GM12891 (cell line): Measurements from ENCODE around the gene KLHL13.
"Not testable (repeated sequence)": the region's sequence is repeated elsewhere in the genome, so short reads cannot be mapped to it uniquely, and the experiment has no call there.

Experiments
- DNase-seq: peaks from one replicate; pipeline ENCODE4 v3.0.0; 2011; ENCODE audit warnings: low spot score; ENCODE audit not compliant: insufficient read length
- FAIRE-seq: peaks from 2 replicates; lab custom pipeline; 2011; peaks lifted over from hg19 to GRCh38; lab: Jason Lieb, UNC
- PAX5 ChIP-seq: IDR thresholded peaks from 2 replicates; pipeline ENCODE4 v1.6.1; 2011; ENCODE audit warnings: low read length, moderate library complexity, mild to moderate bottlenecking; ENCODE audit not compliant: insufficient read depth, severe bottlenecking
- POLR2A ChIP-seq: IDR thresholded peaks from 2 replicates; pipeline ENCODE4 v1.6.1; 2011; ENCODE audit warnings: low read depth, low read length, control low read depth
- POLR2AphosphoS5 ChIP-seq: IDR thresholded peaks from 2 replicates; pipeline ENCODE4 v1.6.1; 2011; ENCODE audit warnings: low read depth, low read length, control low read depth
- POU2F2 ChIP-seq: IDR thresholded peaks from 2 replicates; pipeline ENCODE4 v1.6.1; 2011; ENCODE audit warnings: low read depth, mild to moderate bottlenecking, control low read depth, low read length, moderate library complexity
- SPI1 ChIP-seq: IDR thresholded peaks from 2 replicates; pipeline ENCODE4 v1.6.1; 2011; ENCODE audit warnings: low read depth, low read length, control low read depth
- TAF1 ChIP-seq: IDR thresholded peaks from 2 replicates; pipeline ENCODE4 v1.6.1; 2011; ENCODE audit warnings: low read depth, low read length, control low read depth

Gene KLHL13

GRCh38 chrX:118128724-118129123 lies 12.1 kb upstream of the KLHL13 start:
- FAIRE-seq (no peak), DNase-seq (no peak)
- TF ChIP-seq PAX5 (no peak), POLR2AphosphoS5 (no peak), POU2F2 (no peak), TAF1 (no peak), POLR2A (no peak), SPI1 (no peak)

GRCh38 chrX:118126286-118126685 lies 9.7 kb upstream of the KLHL13 start:
- no peak for FAIRE-seq
- no peak for DNase-seq
- TF ChIP-seq SPI1 (no peak), POLR2A (no peak), POU2F2 (no peak), PAX5 (no peak), TAF1 (no peak), POLR2AphosphoS5 (no peak)

- not testable (repeated sequence) for DNase-seq, FAIRE-seq
These were observed 7.6 kb upstream of the KLHL13 start for GRCh38 chrX:118124243-118124642.

GRCh38 chrX:118117741-118118140 lies 1.1 kb upstream of the KLHL13 start:
- TF ChIP-seq POU2F2, result no peak
- TF ChIP-seq POLR2AphosphoS5, result no peak
- no peak for TF ChIP-seq POLR2A
- TF ChIP-seq TAF1, result no peak
- TF ChIP-seq SPI1, result no peak
- FAIRE-seq (no peak), DNase-seq (no peak)

- DNase-seq, result peak; percentile 22
- peak; percentile 82 for FAIRE-seq
These were observed 477 bp downstream of the KLHL13 start for GRCh38 chrX:118115953-118116712.

GRCh38 chrX:118114971-118115370 lies 1.6 kb downstream of the KLHL13 start:
- DNase-seq, result no peak
- FAIRE-seq, result no peak
- no peak for TF ChIP-seq POU2F2
- no peak for TF ChIP-seq PAX5
- TF ChIP-seq TAF1, result no peak
- no peak for TF ChIP-seq POLR2A
- TF ChIP-seq POLR2AphosphoS5, result no peak
- TF ChIP-seq SPI1, result no peak

More at GRCh38 chrX:118115953-118116712, 477 bp downstream of the KLHL13 start:
- no peak for TF ChIP-seq PAX5
- TF ChIP-seq POU2F2, result no peak
- no peak for TF ChIP-seq SPI1
- TF ChIP-seq TAF1, result no peak
- TF ChIP-seq POLR2A, result no peak
- no peak for TF ChIP-seq POLR2AphosphoS5

- DNase-seq, result no peak
- FAIRE-seq, result peak; percentile 13
- TF ChIP-seq POLR2A (no peak), SPI1 (no peak), PAX5 (no peak), POLR2AphosphoS5 (no peak), TAF1 (no peak), POU2F2 (no peak)
These were observed 7.5 kb downstream of the KLHL13 start for GRCh38 chrX:118109065-118109464.

GRCh38 chrX:118108304-118108703 lies 8.3 kb downstream of the KLHL13 start:
- FAIRE-seq (no peak), DNase-seq (no peak)
- no peak for TF ChIP-seq TAF1
- no peak for TF ChIP-seq POLR2AphosphoS5
- no peak for TF ChIP-seq SPI1
- TF ChIP-seq POU2F2, result no peak
- TF ChIP-seq POLR2A, result no peak
- TF ChIP-seq PAX5, result no peak

- TF ChIP-seq POU2F2 (no peak), PAX5 (no peak), SPI1 (no peak), TAF1 (no peak), POLR2A (no peak), POLR2AphosphoS5 (no peak)
- DNase-seq (no peak), FAIRE-seq (no peak)
These were observed 16.5 kb downstream of the KLHL13 start for GRCh38 chrX:118100091-118100490.

- no peak for DNase-seq
- TF ChIP-seq PAX5 (no peak), POU2F2 (no peak), SPI1 (no peak), TAF1 (no peak), POLR2A (no peak), POLR2AphosphoS5 (no peak)
- no peak for FAIRE-seq
These were observed 28.5 kb downstream of the KLHL13 start for GRCh38 chrX:118088084-118088483.

GRCh38 chrX:118074196-118074595 lies 42.4 kb downstream of the KLHL13 start:
- no peak for DNase-seq
- TF ChIP-seq TAF1, result no peak
- TF ChIP-seq PAX5, result no peak
- TF ChIP-seq POLR2AphosphoS5, result no peak
- no peak for TF ChIP-seq SPI1
- TF ChIP-seq POLR2A, result no peak
- no peak for TF ChIP-seq POU2F2
- no peak for FAIRE-seq
